Measurements from ENCODE around the gene POU6F2.

- TF ChIP-seq EP300 (IDR thresholded peaks at IDR 0.05) (no peak), CTCF (IDR thresholded peaks at IDR 0.05) (no peak), POLR2A (IDR thresholded peaks at IDR 0.05) (no peak)
Observed at GRCh38 chr7:39100270-39100669, 122.6 kb downstream of the POU6F2 start.

All from suprapubic skin (tissue), 3 donors.